Suppressor macrophage treated with lipopolysaccharide for 4 hours (primary cell): ENCODE measurements around the gene CARMIL1.
A peak's percentile ranks its signal among the peaks of the same experiment; 100 is the strongest.

Source experiments
- DNase-seq: peaks from one replicate; pipeline ENCODE4 v3.0.0-alpha.2; 2020

Gene CARMIL1

DNA sequence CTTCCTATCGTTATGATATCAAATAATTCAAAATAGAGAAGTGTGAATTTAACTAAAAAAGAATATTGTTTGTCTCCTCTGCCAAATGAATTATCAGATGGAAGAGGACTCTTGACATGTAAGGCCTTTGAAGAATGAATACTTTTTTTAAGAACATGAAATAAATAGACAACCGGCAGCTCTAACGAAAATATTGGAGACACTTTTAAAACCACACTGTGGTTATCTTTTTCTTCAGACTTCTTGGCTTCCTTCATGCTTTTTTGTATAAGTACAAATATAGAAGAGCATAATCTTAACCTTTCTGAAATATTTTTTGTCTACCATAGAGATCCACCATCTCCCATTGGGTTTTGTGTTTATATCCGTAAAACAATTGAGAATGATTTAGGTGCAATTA lies 257.6 kb downstream of the CARMIL1 start:
- no peak for DNase-seq

DNA sequence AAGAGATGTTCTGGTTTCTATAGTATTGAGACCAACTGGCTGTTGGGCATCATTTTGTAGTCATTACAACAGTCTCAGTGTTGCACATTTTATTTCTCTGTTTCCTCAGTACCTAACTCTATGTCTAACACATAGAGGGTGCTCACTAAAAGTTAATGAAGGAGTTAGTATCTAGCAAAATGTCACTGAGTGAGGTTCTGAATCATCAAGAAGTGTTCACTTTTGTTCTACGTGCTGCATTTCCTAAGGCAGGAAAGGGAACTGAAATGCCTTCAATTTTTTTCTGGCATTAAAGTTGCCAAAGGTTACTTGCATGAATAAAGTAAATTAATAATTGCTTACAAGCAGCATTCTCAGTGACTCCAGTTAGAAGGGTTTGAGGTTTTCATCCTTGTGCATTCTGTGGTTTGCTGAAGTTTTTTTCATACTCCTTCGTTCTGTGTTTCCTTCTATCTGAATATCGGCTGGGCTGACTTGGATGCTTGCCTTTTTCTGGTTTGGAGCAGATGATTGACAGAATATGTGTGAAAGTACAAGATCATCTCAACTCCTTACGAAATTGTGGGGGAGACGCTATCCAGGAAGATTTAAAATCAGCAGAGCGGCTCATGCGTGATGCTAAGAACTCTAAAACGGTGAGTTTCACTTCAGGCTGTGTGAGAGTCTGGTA lies 258.3 kb downstream of the CARMIL1 start:
- DNase-seq: peak; percentile 18

DNA sequence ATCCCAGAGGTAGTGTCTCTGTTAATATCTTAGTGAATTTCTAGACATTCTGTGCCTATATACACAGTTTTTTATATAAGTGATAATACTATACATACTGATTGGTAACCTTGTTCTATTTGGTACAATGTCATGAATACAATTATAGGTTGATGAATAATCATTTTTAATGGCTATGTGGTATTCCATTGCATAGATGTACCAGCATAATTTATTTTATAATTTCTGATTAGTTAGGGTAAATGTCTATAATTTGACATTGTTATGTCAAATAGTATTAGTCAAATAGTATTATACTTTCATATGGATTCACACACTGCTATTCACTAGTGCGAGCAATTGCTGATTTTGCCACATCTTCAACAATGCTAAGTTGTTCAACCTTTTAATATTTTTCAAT lies 262.1 kb downstream of the CARMIL1 start:
- no peak for DNase-seq

DNA sequence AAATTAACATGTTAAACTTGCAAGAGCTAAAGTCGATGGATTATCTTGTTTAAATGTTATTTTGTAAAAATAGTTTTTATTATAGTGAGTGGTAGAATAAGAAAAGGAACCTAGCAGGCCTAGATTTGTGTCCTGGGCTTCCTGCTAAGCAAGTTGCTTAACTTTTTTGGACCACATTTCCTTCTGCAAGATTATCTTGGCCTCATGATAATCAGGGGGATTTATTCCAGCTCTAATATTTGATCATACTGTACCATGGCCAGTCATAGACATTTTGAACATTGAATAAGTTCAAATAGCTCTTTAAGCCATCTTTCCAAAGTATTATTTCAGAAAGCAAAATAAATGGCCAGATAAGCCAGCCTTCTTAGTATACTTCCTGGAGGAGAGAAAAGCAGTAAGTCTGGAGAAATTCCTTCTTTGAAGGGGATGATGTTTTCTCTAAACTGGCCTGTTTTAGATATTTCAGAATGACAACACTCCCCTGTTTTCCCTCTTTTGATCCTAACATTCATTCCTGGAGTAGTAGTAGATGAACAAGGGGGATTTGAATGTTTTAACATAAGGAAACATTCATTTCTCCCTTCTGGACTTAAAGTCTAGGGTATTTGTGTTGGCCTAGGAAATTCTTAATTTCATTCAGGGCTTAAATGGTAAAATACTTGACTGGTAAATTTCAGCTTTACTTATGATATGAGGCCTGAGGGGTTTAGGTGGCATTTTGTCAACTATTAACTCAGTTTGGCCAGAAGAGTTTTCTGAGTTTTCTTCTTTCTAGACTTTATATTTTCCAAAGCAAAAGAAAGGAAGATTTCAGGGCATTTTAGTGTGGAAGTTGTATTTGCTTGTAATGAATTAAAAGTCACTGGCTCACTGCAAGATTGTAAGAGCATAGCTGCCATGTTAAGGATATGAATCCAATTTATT lies 264.1 kb downstream of the CARMIL1 start:
- no peak for DNase-seq

DNA sequence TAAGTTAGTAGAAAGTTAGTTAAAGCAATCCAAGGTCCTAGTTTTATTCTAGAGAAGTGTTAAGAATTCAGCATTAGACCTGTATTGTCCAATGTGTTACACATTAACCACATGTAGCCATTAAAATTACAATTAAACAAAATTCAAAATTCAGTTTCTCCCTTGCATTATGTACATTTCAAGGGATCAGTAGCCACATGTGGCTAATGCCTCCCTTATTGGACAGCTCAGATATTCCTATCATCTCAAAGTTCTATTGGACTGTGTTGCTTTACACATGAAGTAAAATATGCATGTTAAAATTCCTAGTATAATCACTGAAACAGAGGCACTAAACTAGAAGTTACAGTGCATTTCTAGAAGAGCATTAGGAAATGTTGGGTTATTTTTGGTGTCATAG lies 265.7 kb downstream of the CARMIL1 start:
- DNase-seq: no peak

DNA sequence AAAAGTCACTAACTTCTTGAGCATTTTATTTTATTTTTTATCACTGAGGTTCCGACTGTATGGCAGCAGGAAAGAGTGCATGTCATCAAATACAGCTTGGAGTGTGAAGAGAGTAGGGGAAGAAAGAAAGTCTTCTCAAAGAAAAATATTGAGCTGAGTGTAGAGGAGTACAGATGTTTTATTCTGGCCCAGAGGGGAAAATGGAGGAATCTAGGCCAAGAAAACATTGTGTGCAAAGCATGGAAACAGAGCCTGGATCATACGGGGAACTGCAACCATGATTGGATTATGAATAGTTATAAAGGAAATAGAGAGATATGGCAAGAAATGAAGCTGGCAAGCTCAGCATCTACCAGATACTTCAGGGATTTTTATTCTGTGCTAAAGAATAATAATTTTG lies 268.6 kb downstream of the CARMIL1 start:
- no peak for DNase-seq

DNA sequence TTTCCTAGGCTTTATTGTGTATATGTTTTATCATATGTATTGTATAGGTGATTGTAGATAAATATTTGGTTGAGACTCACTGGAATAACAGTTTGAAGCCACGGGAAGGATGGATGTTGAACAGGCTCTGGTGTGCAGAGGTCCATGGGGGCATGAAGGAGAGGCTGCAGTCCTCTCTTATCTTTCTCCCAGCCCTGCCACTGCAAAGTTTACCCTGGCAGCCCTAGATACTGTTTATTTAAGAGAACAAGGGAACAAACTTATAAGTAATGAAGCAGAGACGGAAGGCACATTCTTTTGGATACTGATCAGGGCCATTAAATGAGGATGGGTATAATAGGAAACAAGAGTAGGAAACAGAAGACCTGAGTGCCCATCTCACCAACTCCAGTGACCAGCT lies 269.3 kb downstream of the CARMIL1 start:
- no peak for DNase-seq

DNA sequence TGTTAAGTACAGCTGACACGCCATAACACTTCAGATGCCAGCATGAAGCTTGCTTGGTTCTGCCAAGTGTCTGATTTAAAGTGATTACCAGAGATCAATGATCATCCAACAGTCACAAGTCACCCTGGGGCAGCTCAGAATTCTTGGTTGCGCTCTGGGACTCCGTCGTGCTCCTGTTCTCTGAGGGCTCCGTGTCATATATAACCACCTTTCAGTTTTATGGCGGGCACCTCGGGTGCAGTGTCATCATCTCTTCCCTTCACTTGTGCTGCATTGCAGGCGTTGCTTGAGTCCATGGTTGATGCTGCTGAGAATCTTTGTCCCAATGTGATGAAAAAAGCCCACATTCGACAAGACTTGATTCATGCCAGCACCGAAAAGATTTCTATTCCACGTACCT lies 271.5 kb downstream of the CARMIL1 start:
- no peak for DNase-seq

DNA sequence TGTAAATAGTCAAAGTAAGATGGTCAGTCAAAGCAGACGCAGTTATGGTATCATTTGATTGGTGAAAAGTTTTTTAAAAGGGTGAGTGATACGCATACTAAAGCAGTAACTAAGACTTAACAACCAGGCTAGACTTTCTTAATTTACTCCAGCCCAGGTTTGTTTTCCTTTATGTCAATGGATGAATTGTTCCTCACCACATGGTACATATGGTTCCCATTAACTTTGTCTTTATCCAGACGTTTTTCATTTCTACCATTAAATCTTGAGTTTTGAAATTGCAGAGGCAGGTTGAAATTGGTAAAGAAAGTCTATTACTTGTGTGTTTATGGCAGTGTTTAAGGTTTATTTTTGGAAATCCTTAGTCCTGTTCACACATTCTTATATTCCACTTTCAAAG lies 274.3 kb downstream of the CARMIL1 start:
- no peak for DNase-seq

DNA sequence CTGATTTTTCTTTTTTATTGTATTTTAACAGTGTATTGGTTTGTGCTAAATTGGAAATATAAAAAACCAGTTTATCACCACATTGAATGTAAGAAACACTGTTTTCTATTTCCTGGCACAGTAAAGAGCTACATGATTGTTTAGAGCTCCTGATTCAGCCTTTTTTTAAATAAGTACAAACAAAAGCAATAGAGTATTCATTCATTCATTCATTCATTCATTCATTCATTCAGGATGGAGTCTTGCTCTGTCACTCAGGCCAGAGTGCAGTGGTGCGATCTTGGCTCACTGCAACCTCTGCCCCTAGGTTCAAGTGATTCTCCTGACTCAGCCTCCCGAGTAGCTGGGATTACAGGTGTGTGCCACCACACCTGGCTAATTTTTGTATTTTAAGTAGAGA lies 276.0 kb downstream of the CARMIL1 start:
- no peak for DNase-seq

DNA sequence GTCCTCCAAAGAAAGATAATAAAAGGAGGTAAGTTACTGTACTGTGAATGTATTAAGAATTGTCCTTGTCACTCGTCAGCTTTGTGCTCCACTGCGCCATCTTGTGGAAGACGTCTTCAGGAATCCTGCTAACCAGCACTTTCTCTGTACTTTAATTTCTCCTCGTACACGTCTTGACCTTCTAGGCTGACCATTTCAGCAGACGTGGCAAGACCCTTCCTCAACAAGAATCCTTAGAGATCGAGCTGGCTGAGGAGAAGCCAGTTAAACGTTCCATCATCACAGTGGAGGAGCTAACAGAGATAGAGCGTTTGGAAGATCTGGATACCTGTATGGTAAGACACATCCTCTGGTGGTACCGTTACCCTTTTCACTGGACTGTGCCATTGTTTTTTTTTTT lies 277.3 kb downstream of the CARMIL1 start:
- peak; percentile 88 for DNase-seq

DNA sequence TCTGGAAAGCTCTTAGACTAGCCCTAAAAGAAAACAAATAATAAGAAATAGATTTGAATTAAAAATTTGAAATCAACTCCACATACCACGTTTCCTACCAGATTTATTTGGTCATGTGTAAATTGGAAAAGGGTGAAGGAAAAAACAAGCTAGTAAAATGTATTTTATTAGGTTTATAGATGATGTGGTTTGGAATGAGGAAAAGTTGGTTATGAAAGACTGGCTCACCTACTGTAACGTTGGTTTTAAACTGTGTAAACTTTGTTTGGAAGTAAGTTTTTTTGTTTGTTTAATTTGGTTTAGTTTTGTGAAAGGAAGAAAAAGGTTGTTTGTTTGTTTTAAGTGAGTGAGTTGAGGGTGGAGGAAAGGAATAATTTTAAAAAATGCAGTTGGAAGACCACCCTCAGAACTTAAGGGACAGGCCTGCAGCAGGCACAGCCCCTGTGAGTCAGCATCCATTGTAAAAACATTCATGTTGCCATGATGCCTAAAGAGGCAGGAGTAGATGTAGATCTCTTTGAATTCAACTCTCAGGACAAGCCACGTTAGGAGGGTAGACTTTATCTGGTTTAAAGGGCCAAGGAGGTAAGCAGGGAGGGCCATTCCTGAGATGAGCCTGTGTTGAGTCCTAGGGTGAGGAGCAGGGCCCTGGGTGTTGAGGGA lies 279.1 kb downstream of the CARMIL1 start:
- no peak for DNase-seq

DNA sequence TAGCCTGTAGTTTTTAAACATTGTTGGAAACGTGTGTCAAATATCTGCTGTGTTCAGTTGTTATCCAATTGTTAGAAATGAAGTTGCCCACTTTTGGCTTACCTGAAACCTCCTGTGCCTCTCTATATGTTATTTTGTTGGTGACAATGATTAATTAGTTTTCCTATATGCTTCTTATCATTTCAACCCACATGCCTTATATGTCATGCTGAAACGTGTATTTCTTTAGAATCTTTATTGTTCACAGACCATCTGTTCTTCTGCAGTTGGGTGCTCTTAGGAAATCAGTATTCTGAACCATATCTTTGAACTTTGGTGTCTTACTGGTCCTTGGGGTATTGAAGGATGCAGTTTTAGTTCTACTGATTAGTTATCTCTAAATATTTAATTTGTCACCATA lies 281.7 kb downstream of the CARMIL1 start:
- DNase-seq: no peak

DNA sequence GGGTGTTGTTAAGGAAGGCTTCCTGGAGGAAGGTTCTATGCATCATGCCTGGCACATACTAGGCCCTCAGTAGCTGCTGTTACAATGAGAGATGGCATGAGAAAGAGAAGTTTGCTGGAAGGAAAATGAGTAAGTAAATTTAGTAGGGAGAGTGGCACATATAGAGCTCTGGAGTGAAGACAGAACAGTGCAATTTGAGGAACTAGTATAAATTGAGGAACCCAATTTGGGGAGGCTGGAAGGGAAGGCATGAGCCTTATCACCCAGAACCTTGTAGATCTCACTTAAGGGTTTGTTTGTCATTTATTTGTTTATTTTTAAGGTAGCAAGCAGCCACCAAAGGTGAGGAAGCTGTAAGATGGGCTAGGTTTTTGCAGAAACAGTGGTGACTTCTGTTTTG lies 285.8 kb downstream of the CARMIL1 start:
- DNase-seq: peak; percentile 18

DNA sequence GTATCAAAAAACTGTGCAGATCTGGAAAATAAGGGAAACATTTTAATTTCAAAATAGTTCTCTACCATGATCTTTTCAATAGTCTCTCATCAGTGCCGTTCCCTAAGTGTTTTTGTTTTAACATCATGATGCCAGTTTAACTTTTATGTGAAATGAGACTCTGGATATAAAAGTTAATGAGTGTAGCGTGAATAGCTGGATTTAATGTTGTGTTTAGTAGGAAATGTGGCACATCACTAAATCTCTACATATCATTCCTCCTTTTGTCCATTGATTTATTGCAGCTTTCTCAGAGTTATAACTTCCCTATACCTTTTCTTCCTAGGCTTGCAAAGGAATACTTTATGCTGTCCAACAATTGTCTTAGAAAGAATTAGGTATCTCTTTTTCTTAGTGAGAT lies 291.4 kb downstream of the CARMIL1 start:
- DNase-seq: no peak

DNA sequence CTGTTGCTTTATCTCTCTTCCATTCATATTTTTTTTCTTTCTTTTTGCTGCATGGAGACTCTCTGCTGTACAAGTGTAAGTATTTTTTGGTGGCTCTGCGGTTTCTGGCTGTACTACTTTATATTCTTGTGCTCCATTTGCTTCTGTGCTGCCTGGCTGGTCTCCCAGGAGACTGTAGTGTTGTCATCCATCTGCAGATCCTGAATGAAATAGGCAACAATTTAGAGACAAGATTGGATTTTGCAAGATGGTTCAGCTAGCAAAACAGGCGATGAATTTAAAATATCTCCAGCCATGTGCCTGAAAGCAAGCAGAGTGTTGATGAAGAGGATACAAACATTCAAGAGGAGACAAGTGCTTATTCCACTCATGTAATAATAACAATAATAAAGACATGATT lies 297.7 kb downstream of the CARMIL1 start:
- no peak for DNase-seq

DNA sequence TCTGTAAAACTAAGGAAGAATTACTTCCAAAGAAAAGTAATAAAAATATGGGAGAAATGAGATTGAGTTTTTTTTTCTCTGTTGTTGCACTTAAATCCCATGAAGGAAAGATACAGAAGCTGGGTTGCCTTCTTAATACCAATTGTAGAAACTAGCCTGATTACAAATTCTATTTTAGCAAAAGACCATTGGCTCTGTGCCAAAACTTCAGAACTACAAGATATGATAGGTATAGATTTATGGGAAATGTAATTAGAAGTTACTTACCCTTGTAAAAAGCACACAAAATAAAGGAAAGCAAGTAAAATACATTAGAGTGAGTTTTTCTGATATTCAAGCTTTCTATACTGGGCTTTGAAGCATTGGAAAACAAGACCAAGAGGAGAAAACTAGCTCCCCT lies 299.4 kb downstream of the CARMIL1 start:
- no peak for DNase-seq

DNA sequence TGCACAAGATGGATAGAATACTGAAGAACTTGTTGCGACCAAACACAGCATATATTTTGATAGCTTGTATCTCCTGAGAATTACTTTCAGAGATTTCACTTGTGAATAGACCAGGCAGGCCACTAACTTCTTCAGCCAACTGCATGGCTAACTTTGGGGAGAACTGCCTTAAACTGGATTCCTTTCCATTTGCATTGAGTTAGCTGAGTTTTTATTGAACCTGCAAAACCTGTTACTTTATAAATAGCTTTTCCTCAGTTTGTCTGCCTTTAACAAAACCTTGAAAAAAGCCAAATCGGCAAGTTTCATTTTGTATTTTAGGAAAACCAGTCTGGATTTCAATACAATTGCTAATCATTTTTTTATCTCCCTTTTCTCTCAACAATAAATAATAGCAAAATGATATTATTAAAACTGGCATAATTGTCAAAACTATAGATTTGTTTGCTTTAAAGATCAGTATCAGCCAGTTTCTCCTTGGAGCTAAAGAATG lies 300.3 kb downstream of the CARMIL1 start:
- no peak for DNase-seq

DNA sequence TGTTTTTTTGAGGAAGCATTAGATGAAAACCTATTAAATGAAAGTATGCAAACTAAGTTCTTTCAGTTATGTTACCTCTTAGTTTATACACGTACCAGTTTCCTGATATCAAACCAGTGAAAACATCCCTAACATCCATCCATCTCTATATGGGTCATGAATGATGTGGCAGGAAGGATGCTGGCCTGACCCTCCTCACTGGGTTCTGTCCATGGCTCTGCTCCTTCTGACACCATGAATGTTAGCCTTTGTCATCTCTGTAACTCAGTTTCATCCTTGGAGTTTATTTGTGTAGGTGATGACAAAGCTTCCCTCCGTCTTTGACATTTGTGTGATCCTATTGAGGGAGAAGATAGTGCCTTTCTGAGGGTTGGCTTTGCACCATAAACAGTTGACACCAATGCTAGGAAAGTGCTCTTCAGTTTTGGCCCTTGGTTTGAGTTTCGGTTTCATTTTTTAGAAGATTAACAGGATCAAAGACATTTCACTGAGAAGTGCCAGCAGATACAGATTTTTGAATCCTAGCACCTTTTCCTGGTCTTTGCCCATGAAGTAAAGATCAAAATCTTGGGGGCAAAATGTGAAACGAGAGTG lies 300.8 kb downstream of the CARMIL1 start:
- no peak for DNase-seq

DNA sequence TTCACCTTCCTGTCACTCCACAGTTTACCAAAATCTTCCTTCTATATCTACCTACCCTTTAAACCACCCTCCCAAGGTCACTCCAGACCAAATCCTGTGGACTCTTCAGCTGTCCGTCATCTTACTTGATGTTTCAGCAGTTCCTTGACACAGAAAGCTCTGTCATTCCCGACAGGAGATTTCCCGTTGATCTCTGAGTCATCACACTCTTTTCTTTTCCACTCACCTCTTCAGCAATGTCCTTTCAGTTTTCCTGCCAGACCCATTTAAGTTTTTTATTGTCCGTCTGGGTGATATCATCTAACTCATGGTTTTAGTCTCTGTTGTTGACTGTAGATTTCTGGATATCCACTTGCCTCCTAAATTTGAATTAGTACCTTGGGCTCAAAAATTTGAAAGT lies 302.9 kb downstream of the CARMIL1 start:
- DNase-seq: no peak

DNA sequence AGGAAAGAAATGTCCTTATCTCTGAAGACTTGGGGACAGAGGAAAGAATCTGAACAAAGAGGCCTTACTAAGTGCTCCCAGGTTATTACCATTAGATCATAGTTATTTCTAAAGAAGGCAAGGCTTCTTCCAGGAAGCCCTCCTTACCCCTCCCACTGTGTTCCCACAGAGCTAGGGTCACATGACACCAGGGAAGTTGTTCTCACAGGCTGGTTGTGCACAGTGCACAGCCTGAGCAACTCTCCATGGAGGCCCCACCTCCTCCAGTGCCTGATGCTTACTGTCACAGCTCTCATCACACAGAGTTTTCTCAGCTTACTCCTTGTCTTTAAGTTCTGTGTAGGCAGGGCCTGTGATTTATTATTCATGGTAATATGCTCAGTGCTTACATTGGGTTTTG lies 303.9 kb downstream of the CARMIL1 start:
- no peak for DNase-seq

DNA sequence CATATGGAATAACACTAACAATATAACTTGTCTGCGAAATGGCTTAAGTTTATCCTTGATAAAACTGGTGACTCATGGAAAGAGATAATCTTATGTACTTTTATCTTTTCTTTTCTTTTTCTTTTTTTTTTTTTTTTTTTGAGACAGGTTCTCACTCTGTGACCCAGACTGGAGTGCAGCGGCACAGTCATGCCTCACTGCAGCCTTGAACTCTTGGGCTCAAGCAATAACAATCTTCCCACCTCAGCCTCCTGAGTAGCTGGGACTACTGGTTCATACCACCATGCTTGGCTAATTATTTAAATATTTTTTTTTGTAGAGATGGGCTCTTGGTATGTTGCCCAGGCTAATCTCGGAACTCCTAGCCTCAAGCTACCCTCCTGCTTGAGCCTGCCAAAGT lies 304.7 kb downstream of the CARMIL1 start:
- DNase-seq: no peak

DNA sequence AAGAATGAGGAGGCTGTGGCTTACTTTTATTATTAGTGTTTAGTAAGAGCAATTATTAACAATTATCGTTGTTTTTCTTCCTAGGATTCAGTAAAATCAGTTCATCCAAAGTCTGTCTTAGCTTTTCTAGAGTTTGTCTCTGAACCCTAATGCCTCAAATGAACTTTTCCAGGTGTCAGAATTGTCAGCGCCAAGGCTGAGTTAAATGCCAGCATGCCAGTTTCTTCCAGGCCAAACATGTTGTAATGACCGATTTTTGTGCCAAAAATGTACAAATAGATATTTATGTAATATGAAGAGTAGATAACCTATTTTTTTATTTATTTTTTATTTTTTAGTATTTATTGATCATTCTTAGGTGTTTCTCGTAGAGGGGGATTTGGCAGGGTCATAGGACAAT lies 306.1 kb downstream of the CARMIL1 start:
- no peak for DNase-seq
